ENCODE data around the gene STAG3.
"Not testable (repeated sequence)": the region's sequence is repeated elsewhere in the genome, so short reads cannot be mapped to it uniquely, and the experiment has no call there.

DNA sequence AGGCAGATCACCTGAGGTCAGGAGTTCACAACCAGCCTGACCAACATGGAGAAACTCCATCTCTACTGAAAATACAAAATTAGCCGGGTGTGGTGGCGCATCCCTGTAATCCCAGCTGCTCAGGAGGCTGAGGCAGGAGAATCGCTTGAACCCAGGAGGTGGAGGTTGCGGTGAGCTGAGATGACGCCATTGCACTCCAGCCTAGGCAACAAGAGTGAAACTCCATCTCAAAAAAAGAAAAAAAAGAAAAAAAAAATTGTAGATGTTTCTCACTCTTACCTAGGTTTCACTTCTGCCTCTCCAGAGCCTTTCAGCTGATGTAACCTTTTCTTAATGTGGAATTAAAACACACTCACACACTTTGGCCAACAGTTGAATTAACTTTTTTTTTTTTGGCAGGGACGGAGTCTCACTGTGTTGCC lies 18.2 kb downstream of the STAG3 start:
- TF ChIP-seq, protein P1, sequence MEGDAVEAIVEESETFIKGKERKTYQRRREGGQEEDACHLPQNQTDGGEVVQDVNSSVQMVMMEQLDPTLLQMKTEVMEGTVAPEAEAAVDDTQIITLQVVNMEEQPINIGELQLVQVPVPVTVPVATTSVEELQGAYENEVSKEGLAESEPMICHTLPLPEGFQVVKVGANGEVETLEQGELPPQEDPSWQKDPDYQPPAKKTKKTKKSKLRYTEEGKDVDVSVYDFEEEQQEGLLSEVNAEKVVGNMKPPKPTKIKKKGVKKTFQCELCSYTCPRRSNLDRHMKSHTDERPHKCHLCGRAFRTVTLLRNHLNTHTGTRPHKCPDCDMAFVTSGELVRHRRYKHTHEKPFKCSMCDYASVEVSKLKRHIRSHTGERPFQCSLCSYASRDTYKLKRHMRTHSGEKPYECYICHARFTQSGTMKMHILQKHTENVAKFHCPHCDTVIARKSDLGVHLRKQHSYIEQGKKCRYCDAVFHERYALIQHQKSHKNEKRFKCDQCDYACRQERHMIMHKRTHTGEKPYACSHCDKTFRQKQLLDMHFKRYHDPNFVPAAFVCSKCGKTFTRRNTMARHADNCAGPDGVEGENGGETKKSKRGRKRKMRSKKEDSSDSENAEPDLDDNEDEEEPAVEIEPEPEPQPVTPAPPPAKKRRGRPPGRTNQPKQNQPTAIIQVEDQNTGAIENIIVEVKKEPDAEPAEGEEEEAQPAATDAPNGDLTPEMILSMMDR (IDR thresholded peaks at IDR 0.05 in 4 of 5, conservative IDR thresholded peaks at IDR 0.05 in 1 of 5), result not testable (repeated sequence)
- TF ChIP-seq POLR2A (IDR thresholded peaks at IDR 0.05), result not testable (repeated sequence)

Data from gastrocnemius medialis (tissue), 4 donors.